Activated CD8-positive, alpha-beta memory T cell treated with anti-CD3 and anti-CD28 coated beads for 36 hours (primary cell): ENCODE results near the gene COL4A2. TPM values are rescaled to one million over a fixed set of nuclear protein-coding genes. Genes with fewer than 3 reads are reported as not detected.

Experiments
- CTCF ChIA-PET: fragments of 350-600 bp; sonication (Branson Sonifier 250); formaldehyde crosslinking; loops from one replicate; lab custom pipeline; 2021; ENCODE audit warnings: antibody characterized with exemption; lab: Charles Lee
- POLR2A ChIA-PET: fragments of 350-600 bp; sonication (Branson Sonifier 250); formaldehyde crosslinking; loops from one replicate; lab custom pipeline; 2021; ENCODE audit warnings: antibody characterized with exemption; lab: Charles Lee
- total RNA-seq, 2 experiments: library from RNA; stranded (reverse); gene quantifications; one replicate each; pipeline ENCODE4 v1.2.3, GENCODE V29; 2021

COL4A2 gene
- total RNA-seq, 2 experiments from 2014 or later = not detected

- ChIA-PET CTCF (no interaction called here), POLR2A (no interaction called here)
Measured at GRCh38 chr13:110542169-110542796, 235.2 kb downstream of the COL4A2 start.

GRCh38 chr13:110546378-110546777 lies 239.3 kb downstream of the COL4A2 start:
- ChIA-PET CTCF (no interaction called here), POLR2A (no interaction called here)

- CTCF ChIA-PET = no interaction called here
- POLR2A ChIA-PET = no interaction called here
Measured at GRCh38 chr13:110546926-110547325, 239.8 kb downstream of the COL4A2 start.

- CTCF ChIA-PET = no interaction called here
- POLR2A ChIA-PET = no interaction called here
Measured at GRCh38 chr13:110548891-110549794, 242.1 kb downstream of the COL4A2 start.

GRCh38 chr13:110549795-110550160 lies 242.7 kb downstream of the COL4A2 start:
- CTCF ChIA-PET = no interaction called here
- POLR2A ChIA-PET = no interaction called here

- ChIA-PET CTCF (no interaction called here), POLR2A (no interaction called here)
Measured at GRCh38 chr13:110551284-110551683, 244.2 kb downstream of the COL4A2 start.

- POLR2A ChIA-PET = no interaction called here
- CTCF ChIA-PET = no interaction called here
Measured at GRCh38 chr13:110552767-110553166, 245.7 kb downstream of the COL4A2 start.

- POLR2A ChIA-PET = no interaction called here
- CTCF ChIA-PET = no interaction called here
Measured at GRCh38 chr13:110553417-110553816, 246.3 kb downstream of the COL4A2 start.

GRCh38 chr13:110554227-110554836 lies 247.2 kb downstream of the COL4A2 start:
- POLR2A ChIA-PET = no interaction called here
- CTCF ChIA-PET = no interaction called here

- ChIA-PET POLR2A (no interaction called here), CTCF (no interaction called here)
Measured at GRCh38 chr13:110554946-110555345, 247.9 kb downstream of the COL4A2 start.

GRCh38 chr13:110555601-110556223 lies 248.6 kb downstream of the COL4A2 start:
- ChIA-PET POLR2A (no interaction called here), CTCF (no interaction called here)

GRCh38 chr13:110556224-110556606 lies 249.1 kb downstream of the COL4A2 start:
- POLR2A ChIA-PET = no interaction called here
- CTCF ChIA-PET = no interaction called here

- ChIA-PET POLR2A (no interaction called here), CTCF (no interaction called here)
Measured at GRCh38 chr13:110557082-110557481, 250.0 kb downstream of the COL4A2 start.

GRCh38 chr13:110557610-110558305 lies 250.7 kb downstream of the COL4A2 start:
- CTCF ChIA-PET = no interaction called here
- POLR2A ChIA-PET = no interaction called here

- CTCF ChIA-PET = interaction anchor here (0.6 kb wide), 1 partner anchor 32 kb away, joined by 3 read pairs; no protein-coding TSS in a partner anchor
- POLR2A ChIA-PET = no interaction called here
Measured at GRCh38 chr13:110559429-110559943, 252.4 kb downstream of the COL4A2 start.

GRCh38 chr13:110559986-110560385 lies 252.9 kb downstream of the COL4A2 start:
- CTCF ChIA-PET = interaction anchor here (0.6 kb wide), 1 partner anchor 32 kb away, joined by 3 read pairs; no protein-coding TSS in a partner anchor

GRCh38 chr13:110560601-110561343 lies 253.7 kb downstream of the COL4A2 start:
- POLR2A ChIA-PET = no interaction called here
- CTCF ChIA-PET = no interaction called here

More at GRCh38 chr13:110559986-110560385, 252.9 kb downstream of the COL4A2 start:
- POLR2A ChIA-PET = no interaction called here

GRCh38 chr13:110561344-110562035 lies 254.4 kb downstream of the COL4A2 start, which contains the start of gene RAB20:
Gene RAB20 (minus strand): TSS chr13:110561722. CDS start chr13:110561519, 203 bp downstream.
- ChIA-PET POLR2A (interaction anchor here (0.6 kb wide), 1 partner anchor 52 kb away, joined by 3 read pairs; no protein-coding TSS in a partner anchor), CTCF (interaction anchor here (0.9 kb wide), 1 partner anchor 106 kb away, joined by 3 read pairs; no protein-coding TSS in a partner anchor)
